Measurements from ENCODE around the gene TIMM50.

DNA sequence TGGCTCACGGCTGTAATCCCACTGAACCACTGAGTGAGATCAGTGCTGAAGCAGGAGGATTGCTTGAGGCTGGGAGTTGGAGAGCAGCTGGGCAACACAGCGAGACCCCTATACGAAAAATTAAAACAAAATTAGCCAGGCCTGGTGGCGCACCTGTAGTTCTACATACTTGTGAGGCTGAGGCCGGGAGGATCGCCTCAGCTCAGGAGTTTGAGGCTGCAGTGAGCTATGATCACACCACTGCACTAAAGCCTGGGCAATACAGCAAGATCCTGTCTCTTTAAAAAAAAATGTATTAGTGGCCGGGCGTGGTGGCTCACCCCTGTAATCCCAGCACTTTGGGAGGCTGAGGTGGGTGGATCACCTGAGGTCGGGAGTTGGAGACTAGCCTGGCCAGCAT is 28.0 kb downstream of the TIMM50 start:
- TF ChIP-seq, protein P1, sequence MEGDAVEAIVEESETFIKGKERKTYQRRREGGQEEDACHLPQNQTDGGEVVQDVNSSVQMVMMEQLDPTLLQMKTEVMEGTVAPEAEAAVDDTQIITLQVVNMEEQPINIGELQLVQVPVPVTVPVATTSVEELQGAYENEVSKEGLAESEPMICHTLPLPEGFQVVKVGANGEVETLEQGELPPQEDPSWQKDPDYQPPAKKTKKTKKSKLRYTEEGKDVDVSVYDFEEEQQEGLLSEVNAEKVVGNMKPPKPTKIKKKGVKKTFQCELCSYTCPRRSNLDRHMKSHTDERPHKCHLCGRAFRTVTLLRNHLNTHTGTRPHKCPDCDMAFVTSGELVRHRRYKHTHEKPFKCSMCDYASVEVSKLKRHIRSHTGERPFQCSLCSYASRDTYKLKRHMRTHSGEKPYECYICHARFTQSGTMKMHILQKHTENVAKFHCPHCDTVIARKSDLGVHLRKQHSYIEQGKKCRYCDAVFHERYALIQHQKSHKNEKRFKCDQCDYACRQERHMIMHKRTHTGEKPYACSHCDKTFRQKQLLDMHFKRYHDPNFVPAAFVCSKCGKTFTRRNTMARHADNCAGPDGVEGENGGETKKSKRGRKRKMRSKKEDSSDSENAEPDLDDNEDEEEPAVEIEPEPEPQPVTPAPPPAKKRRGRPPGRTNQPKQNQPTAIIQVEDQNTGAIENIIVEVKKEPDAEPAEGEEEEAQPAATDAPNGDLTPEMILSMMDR (IDR thresholded peaks at IDR 0.05; ENCODE audit: poor library complexity, severe bottlenecking) = no peak
- no peak for TF ChIP-seq EZH2 (IDR thresholded peaks at IDR 0.05; ENCODE audit: borderline replicate concordance, insufficient read depth, low read length, poor library complexity, severe bottlenecking)
- TF ChIP-seq MXI1 (conservative IDR thresholded peaks at IDR 0.05; ENCODE audit: poor library complexity, severe bottlenecking) = no peak
- no peak for TF ChIP-seq POLR2AphosphoS5 (IDR thresholded peaks at IDR 0.05)
- no peak for TF ChIP-seq RAD21 (conservative IDR thresholded peaks at IDR 0.05)
- no peak for TF ChIP-seq EP300 (conservative IDR thresholded peaks at IDR 0.05; ENCODE audit: poor library complexity, severe bottlenecking)
- no peak for TF ChIP-seq TAF1 (IDR thresholded peaks at IDR 0.05; ENCODE audit: low read depth)
- TF ChIP-seq, protein P2, sequence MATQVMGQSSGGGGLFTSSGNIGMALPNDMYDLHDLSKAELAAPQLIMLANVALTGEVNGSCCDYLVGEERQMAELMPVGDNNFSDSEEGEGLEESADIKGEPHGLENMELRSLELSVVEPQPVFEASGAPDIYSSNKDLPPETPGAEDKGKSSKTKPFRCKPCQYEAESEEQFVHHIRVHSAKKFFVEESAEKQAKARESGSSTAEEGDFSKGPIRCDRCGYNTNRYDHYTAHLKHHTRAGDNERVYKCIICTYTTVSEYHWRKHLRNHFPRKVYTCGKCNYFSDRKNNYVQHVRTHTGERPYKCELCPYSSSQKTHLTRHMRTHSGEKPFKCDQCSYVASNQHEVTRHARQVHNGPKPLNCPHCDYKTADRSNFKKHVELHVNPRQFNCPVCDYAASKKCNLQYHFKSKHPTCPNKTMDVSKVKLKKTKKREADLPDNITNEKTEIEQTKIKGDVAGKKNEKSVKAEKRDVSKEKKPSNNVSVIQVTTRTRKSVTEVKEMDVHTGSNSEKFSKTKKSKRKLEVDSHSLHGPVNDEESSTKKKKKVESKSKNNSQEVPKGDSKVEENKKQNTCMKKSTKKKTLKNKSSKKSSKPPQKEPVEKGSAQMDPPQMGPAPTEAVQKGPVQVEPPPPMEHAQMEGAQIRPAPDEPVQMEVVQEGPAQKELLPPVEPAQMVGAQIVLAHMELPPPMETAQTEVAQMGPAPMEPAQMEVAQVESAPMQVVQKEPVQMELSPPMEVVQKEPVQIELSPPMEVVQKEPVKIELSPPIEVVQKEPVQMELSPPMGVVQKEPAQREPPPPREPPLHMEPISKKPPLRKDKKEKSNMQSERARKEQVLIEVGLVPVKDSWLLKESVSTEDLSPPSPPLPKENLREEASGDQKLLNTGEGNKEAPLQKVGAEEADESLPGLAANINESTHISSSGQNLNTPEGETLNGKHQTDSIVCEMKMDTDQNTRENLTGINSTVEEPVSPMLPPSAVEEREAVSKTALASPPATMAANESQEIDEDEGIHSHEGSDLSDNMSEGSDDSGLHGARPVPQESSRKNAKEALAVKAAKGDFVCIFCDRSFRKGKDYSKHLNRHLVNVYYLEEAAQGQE (IDR thresholded peaks at IDR 0.05; ENCODE audit: borderline replicate concordance) = no peak
- TF ChIP-seq SMC3 (conservative IDR thresholded peaks at IDR 0.05; ENCODE audit: poor library complexity) = no peak

All from neural cell (in vitro differentiated cells).